ENCODE results near the gene LTBP4.
"Not testable (repeated sequence)": the region's sequence is repeated elsewhere in the genome, so short reads cannot be mapped to it uniquely, and the experiment has no call there.

The LTBP4 gene

DNA sequence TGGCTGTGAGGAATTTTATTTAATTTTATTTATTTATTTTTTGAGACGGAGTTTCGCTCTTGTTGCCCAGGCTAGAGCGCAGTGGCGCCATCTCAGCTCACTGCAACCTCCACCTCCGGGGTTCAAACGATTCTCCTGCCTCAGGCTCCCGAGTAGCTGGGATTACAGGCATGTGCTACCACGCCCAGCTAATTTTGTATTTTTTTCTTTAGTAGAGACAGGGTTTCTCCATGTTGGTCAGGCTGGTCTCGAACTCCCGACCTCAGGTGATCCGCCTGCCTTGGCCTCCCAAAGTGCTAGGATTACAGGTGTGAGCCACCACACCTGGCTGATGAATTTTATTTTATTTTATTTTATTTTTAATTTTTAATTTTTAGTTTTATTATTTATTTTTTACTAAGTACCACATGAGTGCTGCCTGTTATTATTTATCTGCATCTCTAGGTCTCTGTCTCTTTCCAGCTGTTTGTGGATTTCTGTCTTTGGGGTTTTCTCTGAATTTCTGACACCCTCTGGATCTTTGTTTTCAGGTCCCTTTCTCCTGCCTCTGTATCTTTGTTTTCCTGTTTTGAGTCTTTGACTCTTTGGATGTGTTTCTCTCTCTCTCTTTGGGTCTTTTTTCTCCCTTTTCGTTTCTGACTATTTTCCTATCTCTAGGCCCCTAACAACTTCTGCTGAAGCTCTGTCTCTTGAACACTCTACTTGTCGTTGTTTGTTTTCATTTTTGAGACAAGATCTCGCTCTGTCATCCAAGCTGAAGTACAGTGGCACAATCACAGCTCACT is 23.4 kb downstream of the LTBP4 start:
- peak overlapping the region; percentile 21 for H3K27ac Mint-ChIP-seq
- H3K4me3 Mint-ChIP-seq, H3K9me3 Mint-ChIP-seq, H3K27me3 Mint-ChIP-seq: not testable (repeated sequence)
- peaks cover 21% of the 10 kb centered on the region for H3K36me3 Mint-ChIP-seq
- H3K4me1 Mint-ChIP-seq = peaks cover 14% of the 10 kb centered on the region

GRCh38 chr19:40625406-40626120 is 24.4 kb downstream of the LTBP4 start:
- H3K4me3 Mint-ChIP-seq = no peak overlapping the region
- no peaks in the 10 kb centered on the region for H3K9me3 Mint-ChIP-seq
- H3K27ac Mint-ChIP-seq = peak overlapping the region; percentile 91
- peaks cover 22% of the 10 kb centered on the region for H3K36me3 Mint-ChIP-seq
- H3K4me1 Mint-ChIP-seq = peaks cover 14% of the 10 kb centered on the region
- H3K27me3 Mint-ChIP-seq = no peaks in the 10 kb centered on the region

DNA sequence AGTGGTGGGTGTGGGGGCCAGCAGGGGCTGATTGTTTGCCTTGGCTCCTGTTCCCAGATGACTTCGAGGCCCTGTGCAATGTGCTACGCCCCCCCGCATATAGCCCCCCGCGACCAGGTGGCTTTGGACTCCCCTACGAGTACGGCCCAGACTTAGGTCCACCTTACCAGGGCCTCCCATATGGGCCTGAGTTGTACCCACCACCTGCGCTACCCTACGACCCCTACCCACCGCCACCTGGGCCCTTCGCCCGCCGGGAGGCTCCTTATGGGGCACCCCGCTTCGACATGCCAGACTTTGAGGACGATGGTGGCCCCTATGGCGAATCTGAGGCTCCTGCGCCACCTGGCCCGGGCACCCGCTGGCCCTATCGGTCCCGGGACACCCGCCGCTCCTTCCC is 25.7 kb downstream of the LTBP4 start:
- Mint-ChIP-seq H3K9me3 (no peaks in the 10 kb centered on the region), H3K36me3 (peaks cover 19% of the 10 kb centered on the region), H3K27ac (no peak overlapping the region), H3K4me3 (no peak overlapping the region), H3K4me1 (peaks cover 14% of the 10 kb centered on the region), H3K27me3 (no peaks in the 10 kb centered on the region)

GRCh38 chr19:40627486-40628279 is 26.5 kb downstream of the LTBP4 start:
- H3K27me3 Mint-ChIP-seq = no peaks in the 10 kb centered on the region
- no peak overlapping the region for H3K4me3 Mint-ChIP-seq
- H3K36me3 Mint-ChIP-seq = peaks cover 19% of the 10 kb centered on the region
- no peaks in the 10 kb centered on the region for H3K9me3 Mint-ChIP-seq
- H3K4me1 Mint-ChIP-seq = peaks cover 14% of the 10 kb centered on the region
- no peak overlapping the region for H3K27ac Mint-ChIP-seq

GRCh38 chr19:40629346-40629745 is 28.2 kb downstream of the LTBP4 start:
- Mint-ChIP-seq H3K4me3 (no peak overlapping the region), H3K27ac (peak overlapping the region; percentile 63), H3K4me1 (peaks cover 23% of the 10 kb centered on the region), H3K36me3 (peaks cover 16% of the 10 kb centered on the region), H3K27me3 (no peaks in the 10 kb centered on the region), H3K9me3 (no peaks in the 10 kb centered on the region)

DNA sequence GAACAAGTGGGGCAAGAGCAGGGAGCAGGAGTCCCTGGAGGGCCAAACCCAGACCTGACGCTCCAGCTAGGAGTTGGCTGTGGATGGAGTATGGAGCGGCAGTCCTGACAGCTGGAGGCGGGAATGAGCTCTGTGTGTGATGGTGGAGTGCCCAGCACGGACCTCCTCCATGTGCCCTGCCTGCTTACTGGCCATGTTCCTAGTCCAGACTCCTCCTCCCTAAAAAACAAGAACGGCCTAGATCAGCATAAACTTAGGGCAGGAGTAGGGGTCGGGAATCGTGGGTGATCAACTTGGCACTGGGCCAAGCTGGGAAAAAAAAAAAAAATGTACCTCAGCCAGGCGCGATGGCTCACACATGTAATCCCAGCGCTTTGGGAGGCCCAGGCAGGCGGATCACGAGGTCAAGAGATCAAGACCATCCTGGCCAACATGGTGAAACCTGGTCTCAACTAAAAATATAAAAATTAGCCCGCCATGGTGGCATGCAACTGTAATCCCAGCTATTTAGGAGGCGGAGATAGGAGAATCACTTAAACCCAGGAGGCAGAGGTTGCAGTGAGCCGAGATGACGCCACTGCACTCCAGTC is 29.5 kb downstream of the LTBP4 start:
- Mint-ChIP-seq H3K4me1 (peaks cover 18% of the 10 kb centered on the region), H3K4me3 (no peak overlapping the region), H3K9me3 (no peaks in the 10 kb centered on the region), H3K27me3 (no peaks in the 10 kb centered on the region), H3K36me3 (peaks cover 7% of the 10 kb centered on the region), H3K27ac (peak overlapping the region; percentile 30)

GRCh38 chr19:40632311-40633036 is 31.3 kb downstream of the LTBP4 start:
- Mint-ChIP-seq H3K27ac (no peak overlapping the region), H3K36me3 (peaks cover 6% of the 10 kb centered on the region), H3K27me3 (no peaks in the 10 kb centered on the region), H3K4me3 (no peak overlapping the region), H3K4me1 (peaks cover 18% of the 10 kb centered on the region), H3K9me3 (no peaks in the 10 kb centered on the region)

DNA sequence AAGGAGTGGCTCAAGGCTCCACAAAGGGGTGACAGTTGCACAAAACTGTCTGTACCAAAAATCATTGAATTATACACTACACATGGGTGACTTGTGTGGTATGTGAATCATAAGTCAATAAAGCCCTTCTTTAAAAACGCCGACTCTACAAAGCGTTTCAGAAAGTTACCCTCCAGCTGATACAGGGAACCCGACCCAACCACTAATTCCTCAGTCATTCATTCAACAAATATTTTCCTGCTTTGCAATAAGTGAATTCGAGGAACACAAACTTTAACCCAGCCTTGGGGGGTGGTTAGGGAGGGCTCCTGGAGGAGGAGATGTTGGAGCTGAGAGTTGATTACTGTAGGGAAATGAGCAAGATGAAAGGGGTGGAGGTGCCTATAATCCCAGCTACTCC is 32.0 kb downstream of the LTBP4 start:
- peaks cover 6% of the 10 kb centered on the region for H3K36me3 Mint-ChIP-seq
- peaks cover 18% of the 10 kb centered on the region for H3K4me1 Mint-ChIP-seq
- H3K27ac Mint-ChIP-seq = no peak overlapping the region
- no peaks in the 10 kb centered on the region for H3K27me3 Mint-ChIP-seq
- no peak overlapping the region for H3K4me3 Mint-ChIP-seq
- no peaks in the 10 kb centered on the region for H3K9me3 Mint-ChIP-seq

GRCh38 chr19:40638327-40638726 is 37.2 kb downstream of the LTBP4 start:
- peak overlapping the region; percentile 51 for H3K27ac Mint-ChIP-seq
- no peaks in the 10 kb centered on the region for H3K27me3 Mint-ChIP-seq
- no peak overlapping the region for H3K4me3 Mint-ChIP-seq
- no peaks in the 10 kb centered on the region for H3K9me3 Mint-ChIP-seq
- peaks cover 19% of the 10 kb centered on the region for H3K4me1 Mint-ChIP-seq
- H3K36me3 Mint-ChIP-seq = no peaks in the 10 kb centered on the region

DNA sequence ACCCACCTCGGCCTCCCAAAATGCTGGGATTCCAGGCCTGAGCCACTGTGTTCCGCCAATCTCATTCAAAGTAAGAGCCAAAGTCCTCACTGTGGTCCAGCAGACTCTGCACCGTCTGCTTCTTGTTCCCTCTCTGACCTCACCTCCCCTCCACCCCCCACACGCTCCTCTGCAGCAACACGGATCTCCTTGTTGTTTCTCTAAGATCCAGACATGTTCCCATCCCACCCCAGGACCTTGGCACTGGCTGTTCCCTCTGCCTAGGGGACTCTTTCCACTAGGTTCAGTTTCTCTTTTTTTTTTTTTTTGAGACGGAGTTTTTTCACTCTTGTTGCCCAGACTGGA is 38.4 kb downstream of the LTBP4 start:
- no peaks in the 10 kb centered on the region for H3K27me3 Mint-ChIP-seq
- H3K4me1 Mint-ChIP-seq = peaks cover 7% of the 10 kb centered on the region
- H3K9me3 Mint-ChIP-seq = no peaks in the 10 kb centered on the region
- H3K4me3 Mint-ChIP-seq = no peak overlapping the region
- H3K36me3 Mint-ChIP-seq = no peaks in the 10 kb centered on the region
- peak overlapping the region; percentile 4 for H3K27ac Mint-ChIP-seq

- H3K4me3 Mint-ChIP-seq = no peak overlapping the region
- peaks cover 6% of the 10 kb centered on the region for H3K4me1 Mint-ChIP-seq
- no peaks in the 10 kb centered on the region for H3K9me3 Mint-ChIP-seq
- no peak overlapping the region for H3K27ac Mint-ChIP-seq
- no peaks in the 10 kb centered on the region for H3K27me3 Mint-ChIP-seq
- no peaks in the 10 kb centered on the region for H3K36me3 Mint-ChIP-seq
Measured at GRCh38 chr19:40640744-40641143, 39.6 kb downstream of the LTBP4 start.

- H3K27me3 Mint-ChIP-seq = no peaks in the 10 kb centered on the region
- peaks cover 6% of the 10 kb centered on the region for H3K4me1 Mint-ChIP-seq
- H3K27ac Mint-ChIP-seq = no peak overlapping the region
- H3K36me3 Mint-ChIP-seq = no peaks in the 10 kb centered on the region
- H3K9me3 Mint-ChIP-seq = no peaks in the 10 kb centered on the region
- no peak overlapping the region for H3K4me3 Mint-ChIP-seq
Measured at GRCh38 chr19:40641281-40641680, 40.1 kb downstream of the LTBP4 start.

DNA sequence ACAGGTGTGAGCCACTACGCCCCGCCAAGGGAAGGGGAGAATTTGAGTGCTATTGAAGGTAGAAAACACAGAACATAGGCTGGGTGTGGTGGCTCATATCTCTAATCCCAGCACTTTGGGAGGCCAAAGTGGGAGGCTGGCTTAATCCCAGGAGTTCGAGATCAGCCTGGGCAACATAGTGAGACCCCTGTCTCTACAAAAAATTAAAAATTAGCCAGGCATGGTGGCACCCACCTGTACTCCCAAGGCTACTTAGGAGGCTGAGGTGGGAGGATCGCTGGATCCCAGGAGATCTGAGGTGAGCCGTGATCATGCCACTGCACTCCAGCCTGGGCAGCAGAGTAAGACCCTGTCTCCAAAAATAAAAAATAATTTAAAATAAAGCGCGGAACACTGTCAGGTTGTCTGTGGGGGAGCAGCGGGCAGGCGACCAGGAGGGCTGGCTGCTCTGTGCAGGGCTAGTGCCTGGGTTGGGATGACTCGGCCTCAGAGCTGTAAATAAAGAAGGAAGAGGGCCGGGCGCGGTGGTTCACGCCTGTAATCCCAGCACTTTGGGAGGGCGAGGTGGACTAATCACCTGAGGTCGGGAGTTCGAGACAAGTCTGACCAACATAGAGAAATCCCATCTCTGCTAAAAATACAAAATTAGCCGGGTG is 41.0 kb downstream of the LTBP4 start:
- no peaks in the 10 kb centered on the region for H3K9me3 Mint-ChIP-seq
- no peak overlapping the region for H3K4me3 Mint-ChIP-seq
- H3K4me1 Mint-ChIP-seq = peaks cover 6% of the 10 kb centered on the region
- H3K27ac Mint-ChIP-seq = no peak overlapping the region
- no peaks in the 10 kb centered on the region for H3K27me3 Mint-ChIP-seq
- no peaks in the 10 kb centered on the region for H3K36me3 Mint-ChIP-seq

DNA sequence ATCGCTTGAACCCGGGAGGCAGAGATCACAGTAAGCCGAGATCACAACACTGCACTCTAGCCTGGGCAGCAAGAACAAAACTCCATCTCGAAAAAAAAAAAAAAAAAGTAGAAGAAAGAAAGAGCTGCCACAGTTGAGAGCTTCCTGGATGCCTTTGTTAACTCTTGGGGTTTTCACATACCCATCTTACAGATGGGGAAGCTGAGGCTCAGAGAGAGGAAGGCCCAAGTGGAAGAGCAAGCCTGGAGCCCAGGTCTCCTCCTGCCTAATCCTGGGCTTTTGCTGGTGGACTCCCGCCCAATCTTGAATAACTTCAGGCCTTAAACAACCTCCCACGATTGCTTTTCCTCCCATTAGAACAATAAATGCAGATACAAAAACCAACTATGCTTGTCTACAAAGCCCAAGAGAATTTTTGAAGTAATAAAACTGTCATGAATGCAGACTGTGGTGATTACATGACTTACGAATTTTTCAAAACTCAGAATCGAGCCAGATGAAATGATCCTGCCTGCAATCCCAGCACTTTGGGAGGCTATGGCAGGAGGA is 41.7 kb downstream of the LTBP4 start:
- peaks cover 6% of the 10 kb centered on the region for H3K4me1 Mint-ChIP-seq
- H3K36me3 Mint-ChIP-seq = no peaks in the 10 kb centered on the region
- no peak overlapping the region for H3K4me3 Mint-ChIP-seq
- no peaks in the 10 kb centered on the region for H3K9me3 Mint-ChIP-seq
- no peak overlapping the region for H3K27ac Mint-ChIP-seq
- H3K27me3 Mint-ChIP-seq = no peaks in the 10 kb centered on the region
